Cerebellar cortex (tissue), 1 donor: ENCODE measurements around the gene PRR33.
"Not testable (repeated sequence)": the region's sequence is repeated elsewhere in the genome, so short reads cannot be mapped to it uniquely, and the experiment has no call there.

ENCODE experiments used
- DNase-seq: peaks from one replicate; pipeline ENCODE4 v3.0.0-alpha.2; 2015; ENCODE audit warnings: low spot score

Gene PRR33

GRCh38 chr11:1891831-1892115, at the start of gene PRR33:
Gene PRR33 (minus strand): TSS chr11:1891895. CDS start chr11:1890584, 1,311 bp downstream.
- DNase-seq = no peak

DNA sequence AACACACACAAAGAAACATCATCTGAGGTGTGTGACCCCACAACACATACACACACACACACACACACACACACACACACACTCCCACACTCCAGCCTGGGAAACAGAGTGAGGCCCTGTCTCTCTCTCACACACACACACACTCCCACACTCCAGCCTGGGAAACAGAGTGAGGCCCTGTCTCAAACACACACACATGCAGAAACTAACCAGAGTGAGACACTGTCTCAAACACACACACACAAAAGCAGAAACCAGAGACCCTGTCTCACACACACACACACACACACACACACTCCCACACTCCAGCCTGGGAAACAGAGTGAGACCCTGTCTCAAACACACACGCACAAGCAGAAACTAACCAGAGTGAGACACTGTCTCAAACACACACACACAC, 48.1 kb upstream of the PRR33 start:
- not testable (repeated sequence) for DNase-seq

DNA sequence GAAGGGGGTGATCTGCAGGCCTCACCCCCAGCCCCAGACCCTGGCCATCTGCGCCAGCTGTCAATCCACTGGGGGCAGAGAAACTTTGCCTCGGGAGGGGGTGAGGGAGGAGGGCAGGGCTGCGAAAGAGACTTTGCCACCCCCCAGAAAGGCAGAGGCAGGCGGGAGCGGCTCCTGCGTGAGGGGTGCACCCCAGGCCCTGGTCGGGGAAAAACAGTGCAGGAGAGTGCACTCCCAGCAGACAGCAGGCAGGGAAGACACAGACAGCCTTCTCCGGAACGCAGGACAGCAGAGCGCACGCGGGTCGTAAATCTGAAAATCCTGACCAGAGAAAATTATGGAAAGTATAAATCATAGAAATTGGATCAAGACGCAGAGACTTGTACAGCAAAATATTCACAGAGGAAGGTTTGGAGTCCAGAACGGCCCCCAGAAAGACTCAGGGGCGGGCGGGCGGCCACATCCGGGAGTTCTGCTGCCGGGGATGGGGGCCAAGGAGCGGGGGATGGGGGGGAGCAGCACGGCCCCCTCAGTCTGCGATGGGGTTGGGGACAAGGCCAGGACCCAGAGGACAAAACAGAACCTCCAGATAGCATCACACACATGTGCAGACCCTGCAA, 47.4 kb upstream of the PRR33 start:
- DNase-seq = no peak

DNA sequence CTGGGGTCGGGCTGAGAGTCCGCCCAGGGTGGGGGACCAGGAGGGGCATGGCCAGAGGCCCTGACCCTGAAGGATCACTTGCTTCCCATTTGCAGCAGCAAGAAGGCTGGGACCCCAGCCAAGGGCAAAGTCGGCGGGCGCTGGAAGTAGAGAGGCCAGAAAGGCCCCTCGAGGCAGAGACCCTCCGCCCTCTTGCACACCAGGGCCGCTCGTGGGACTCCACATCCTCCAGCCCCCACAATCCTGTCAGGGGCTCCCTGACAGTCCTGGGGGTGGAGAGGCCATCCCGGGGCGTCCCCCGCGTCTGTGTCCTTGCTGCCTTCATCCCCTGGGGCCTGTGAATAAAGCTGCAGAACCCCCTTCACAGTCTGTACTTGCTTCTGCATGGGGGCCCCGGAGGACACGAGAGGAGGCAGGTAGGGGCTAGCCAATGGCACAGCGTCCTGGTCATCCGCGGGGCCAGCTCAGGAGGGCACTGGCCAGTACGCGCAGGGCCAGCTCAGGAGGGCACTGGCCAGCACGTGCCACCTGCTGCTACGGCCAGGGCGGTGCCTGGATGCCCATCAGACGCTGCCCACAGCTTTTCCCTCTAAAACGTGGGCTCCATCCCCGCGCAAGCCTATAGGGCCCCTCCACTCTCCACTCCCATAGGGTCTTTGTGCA, 46.8 kb upstream of the PRR33 start:
- no peak for DNase-seq

GRCh38 chr11:1937616-1938342, 46.1 kb upstream of the PRR33 start:
- no peak for DNase-seq

DNA sequence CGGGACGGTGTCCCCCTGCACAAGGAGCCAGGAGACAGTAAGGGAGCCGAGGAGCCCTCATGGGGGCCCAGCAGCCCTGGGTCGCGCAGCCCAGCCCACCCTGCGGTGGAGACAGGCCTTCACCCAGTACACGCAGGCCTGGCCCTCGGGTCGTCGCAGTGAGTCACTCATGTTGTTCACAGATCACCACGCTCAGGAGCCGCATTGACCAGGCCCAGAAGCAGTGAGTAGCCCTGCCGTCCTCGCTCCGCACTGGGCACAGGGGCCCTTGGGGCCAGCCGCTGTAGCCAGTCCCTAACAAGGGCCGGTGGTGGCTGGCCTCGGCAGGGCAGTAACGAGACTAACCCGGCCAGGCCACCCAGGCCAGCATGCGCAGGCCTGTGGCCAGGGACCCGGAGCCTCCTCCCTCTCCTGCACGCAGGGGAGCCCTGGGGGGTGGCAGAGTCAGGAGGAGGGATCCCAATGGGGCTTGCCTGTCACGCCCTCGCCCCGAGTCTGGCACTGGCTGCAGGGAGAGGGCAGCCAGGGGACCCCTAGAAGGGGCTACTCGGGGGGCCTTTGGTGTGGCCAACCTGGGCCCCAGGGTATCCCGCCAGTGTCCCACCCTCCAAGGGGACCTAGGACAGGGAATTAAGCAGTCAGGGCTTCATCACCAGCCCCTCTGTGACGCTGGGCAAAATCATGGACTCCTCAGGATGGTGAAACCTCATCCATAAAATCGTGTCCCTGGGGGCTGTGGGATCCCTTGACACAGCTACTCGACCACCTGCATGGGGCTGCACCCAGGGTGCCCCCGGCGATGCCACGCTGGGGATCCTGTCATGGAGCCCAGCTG, 45.3 kb upstream of the PRR33 start:
- no peak for DNase-seq

- no peak for DNase-seq
Measured at GRCh38 chr11:1936072-1936780, 44.5 kb upstream of the PRR33 start.

GRCh38 chr11:1935156-1936071, 43.7 kb upstream of the PRR33 start:
- no peak for DNase-seq

DNA sequence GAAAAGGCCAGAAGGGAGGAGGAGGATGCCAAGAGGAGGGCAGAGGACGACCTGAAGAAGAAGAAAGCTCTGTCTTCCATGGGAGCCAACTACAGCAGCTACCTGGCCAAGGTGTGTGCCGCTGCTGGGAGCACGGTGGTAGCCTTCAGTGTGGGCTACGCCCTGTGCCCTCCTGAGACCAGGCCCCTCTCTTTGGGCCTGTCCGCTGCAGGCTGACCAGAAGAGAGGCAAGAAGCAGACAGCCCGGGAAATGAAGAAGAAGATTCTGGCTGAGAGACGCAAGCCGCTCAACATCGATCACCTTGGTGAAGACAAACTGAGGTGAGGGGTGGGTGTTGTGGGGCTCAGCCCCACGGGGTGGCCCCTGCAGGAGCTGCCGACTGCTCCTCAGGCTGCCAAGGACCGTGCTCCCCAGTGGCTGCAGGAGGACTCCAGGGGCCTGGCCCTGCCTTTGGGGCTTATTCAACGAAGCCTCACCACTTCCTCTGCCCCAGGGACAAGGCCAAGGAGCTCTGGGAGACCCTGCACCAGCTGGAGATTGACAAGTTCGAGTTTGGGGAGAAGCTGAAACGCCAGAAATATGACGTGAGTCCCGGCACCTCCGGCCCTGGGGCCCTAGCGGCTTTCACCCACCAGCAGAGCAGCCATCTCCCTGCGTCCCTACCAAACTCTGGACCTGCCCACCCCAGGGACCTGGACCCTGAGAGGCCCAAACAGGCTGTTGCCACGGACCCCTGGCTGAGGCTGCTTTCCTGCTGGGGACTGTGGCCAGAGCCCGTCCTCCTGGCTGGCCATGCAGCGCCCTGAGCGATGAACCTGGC, 42.9 kb upstream of the PRR33 start:
- no peak for DNase-seq

GRCh38 chr11:1933416-1934334, 42.0 kb upstream of the PRR33 start:
- DNase-seq = no peak

GRCh38 chr11:1932681-1933080, 41.0 kb upstream of the PRR33 start:
- DNase-seq = no peak

DNA sequence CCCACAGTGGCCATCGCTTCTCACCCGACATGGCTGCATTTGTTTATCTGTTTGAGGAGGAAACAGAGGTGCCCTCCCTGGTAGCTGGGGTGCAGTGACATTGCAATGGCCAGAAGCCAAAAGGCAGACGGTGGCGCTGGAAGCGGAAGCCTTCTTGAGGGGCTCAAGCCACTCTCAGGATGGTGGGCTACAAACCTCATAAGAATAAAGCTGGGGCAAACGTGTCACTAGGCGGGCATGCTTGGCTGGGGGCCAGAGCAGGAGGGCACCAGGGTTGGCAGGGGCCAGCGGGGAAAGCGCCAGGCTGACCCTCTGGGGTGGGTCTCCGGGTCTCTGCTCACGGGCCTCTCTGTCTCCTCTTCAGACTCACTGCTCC, 40.4 kb upstream of the PRR33 start:
- no peak for DNase-seq

- DNase-seq = no peak
Measured at GRCh38 chr11:1931341-1932104, 39.8 kb upstream of the PRR33 start.

GRCh38 chr11:1930462-1930830, 38.8 kb upstream of the PRR33 start:
- DNase-seq = no peak

DNA sequence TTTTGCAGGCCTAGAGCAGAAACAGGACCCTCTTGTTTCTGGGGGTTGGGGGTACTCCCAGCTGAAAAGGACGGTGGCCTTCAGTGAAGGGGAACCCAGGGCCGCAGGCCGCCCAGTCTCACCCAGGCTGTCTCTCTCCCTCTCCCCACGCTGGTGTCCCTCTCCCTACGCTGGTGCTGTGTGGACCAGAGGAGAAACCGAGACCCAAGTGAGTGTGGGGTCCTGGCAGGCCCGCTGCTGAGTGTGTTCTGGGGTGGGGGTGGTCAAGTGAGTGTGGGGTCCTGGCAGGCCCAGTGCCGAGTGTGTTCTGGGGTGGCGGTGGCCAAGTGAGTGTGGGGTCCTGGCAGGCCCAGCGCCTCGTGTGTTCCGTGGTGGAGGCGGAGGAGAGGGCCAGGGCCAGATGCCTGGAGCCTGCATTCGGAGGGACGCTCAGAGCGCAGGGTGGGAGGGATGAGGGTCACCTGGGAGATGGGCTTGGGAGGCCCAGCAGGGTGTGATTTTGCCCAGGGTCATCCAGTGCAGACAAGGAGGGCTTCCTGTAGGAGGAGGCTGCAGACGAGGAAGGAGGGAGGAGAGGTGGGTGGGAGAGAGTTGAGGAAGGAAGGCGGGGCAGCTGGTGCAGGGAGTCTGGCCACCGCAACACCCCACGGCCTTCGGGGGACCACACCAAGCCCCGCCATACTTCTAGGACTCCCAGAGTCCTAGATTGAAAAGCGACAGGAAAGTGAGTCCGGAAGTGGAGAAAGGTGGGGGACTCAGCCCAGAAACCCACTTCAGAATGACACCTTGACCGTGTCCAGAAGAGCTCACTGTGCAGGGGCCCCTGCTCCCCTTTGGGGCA, 38.1 kb upstream of the PRR33 start:
- no peak for DNase-seq

- no peak for DNase-seq
Measured at GRCh38 chr11:1928891-1929541, 37.3 kb upstream of the PRR33 start.

DNA sequence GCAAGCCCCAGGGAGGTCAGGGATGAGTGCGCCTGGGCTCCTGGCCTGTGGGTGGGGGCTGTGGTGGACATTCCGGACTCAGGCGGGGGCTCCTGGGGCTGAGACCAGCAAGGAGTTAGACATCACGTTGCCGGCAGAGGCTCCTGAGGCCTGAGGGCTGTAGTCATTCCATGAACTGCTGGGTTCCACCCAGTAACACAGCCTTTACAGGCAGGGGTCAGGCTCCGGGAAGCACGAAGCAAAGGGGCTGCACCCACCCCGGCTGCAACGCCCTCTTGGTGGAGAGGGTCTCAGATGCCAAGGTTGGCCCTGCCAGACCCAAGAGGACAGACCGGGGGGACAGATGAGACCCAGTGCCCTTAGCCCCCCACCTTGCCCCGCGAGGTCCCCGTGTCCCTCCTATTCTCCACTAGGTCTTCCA, 36.8 kb upstream of the PRR33 start:
- DNase-seq = no peak
